ENCODE results near the gene FXYD6. TPM values are rescaled to one million over a fixed set of nuclear protein-coding genes. Genes with fewer than 3 reads are reported as not detected.

Gene FXYD6
- total RNA-seq, 1 donor from 2014 or later = 57.1 TPM

GRCh38 chr11:117794772-117795629 is 81.5 kb downstream of the FXYD6 start:
- Mint-ChIP-seq H3K27me3 (ENCODE audit: unreplicated experiment) (peaks cover 26% of the 10 kb centered on the region), H3K4me3 (ENCODE audit: unreplicated experiment) (no peak overlapping the region), H3K36me3 (ENCODE audit: unreplicated experiment) (no peaks in the 10 kb centered on the region), H3K4me1 (ENCODE audit: low read depth, unreplicated experiment) (peaks cover 23% of the 10 kb centered on the region), H3K27ac (ENCODE audit: unreplicated experiment) (no peak overlapping the region), H3K9me3 (ENCODE audit: unreplicated experiment) (peaks cover 3% of the 10 kb centered on the region)
- no peak for DNase-seq
- TF ChIP-seq CTCF (IDR thresholded peaks at IDR 0.05; ENCODE audit: partially characterized antibody, unreplicated experiment) = no peak

- H3K27ac Mint-ChIP-seq (ENCODE audit: unreplicated experiment) = no peak overlapping the region
- peaks cover 28% of the 10 kb centered on the region for H3K27me3 Mint-ChIP-seq (ENCODE audit: unreplicated experiment)
- no peaks in the 10 kb centered on the region for H3K36me3 Mint-ChIP-seq (ENCODE audit: unreplicated experiment)
- peaks cover 3% of the 10 kb centered on the region for H3K9me3 Mint-ChIP-seq (ENCODE audit: unreplicated experiment)
- no peak for TF ChIP-seq CTCF (IDR thresholded peaks at IDR 0.05; ENCODE audit: partially characterized antibody, unreplicated experiment)
- DNase-seq = no peak
- H3K4me3 Mint-ChIP-seq (ENCODE audit: unreplicated experiment) = peak overlapping the region; percentile 39
- H3K4me1 Mint-ChIP-seq (ENCODE audit: low read depth, unreplicated experiment) = peaks cover 29% of the 10 kb centered on the region
These were observed 82.3 kb downstream of the FXYD6 start for GRCh38 chr11:117794135-117794534.

- Mint-ChIP-seq H3K27ac (ENCODE audit: unreplicated experiment) (no peak overlapping the region), H3K4me3 (ENCODE audit: unreplicated experiment) (peak overlapping the region; percentile 39)
These were observed 82.9 kb downstream of the FXYD6 start for GRCh38 chr11:117793583-117793982.

GRCh38 chr11:117792992-117793391 is 83.5 kb downstream of the FXYD6 start:
- no peak for TF ChIP-seq CTCF (IDR thresholded peaks at IDR 0.05; ENCODE audit: partially characterized antibody, unreplicated experiment)
- H3K36me3 Mint-ChIP-seq (ENCODE audit: unreplicated experiment) = no peaks in the 10 kb centered on the region
- H3K4me1 Mint-ChIP-seq (ENCODE audit: low read depth, unreplicated experiment) = peaks cover 31% of the 10 kb centered on the region
- H3K27ac Mint-ChIP-seq (ENCODE audit: unreplicated experiment) = no peak overlapping the region
- H3K4me3 Mint-ChIP-seq (ENCODE audit: unreplicated experiment) = no peak overlapping the region
- no peak for DNase-seq
- H3K9me3 Mint-ChIP-seq (ENCODE audit: unreplicated experiment) = peaks cover 3% of the 10 kb centered on the region
- peaks cover 23% of the 10 kb centered on the region for H3K27me3 Mint-ChIP-seq (ENCODE audit: unreplicated experiment)

More at GRCh38 chr11:117793583-117793982, 82.9 kb downstream of the FXYD6 start:
- Mint-ChIP-seq H3K27me3 (ENCODE audit: unreplicated experiment) (peaks cover 24% of the 10 kb centered on the region), H3K9me3 (ENCODE audit: unreplicated experiment) (peaks cover 3% of the 10 kb centered on the region), H3K36me3 (ENCODE audit: unreplicated experiment) (no peaks in the 10 kb centered on the region), H3K4me1 (ENCODE audit: low read depth, unreplicated experiment) (peaks cover 31% of the 10 kb centered on the region)
- no peak for DNase-seq
- no peak for TF ChIP-seq CTCF (IDR thresholded peaks at IDR 0.05; ENCODE audit: partially characterized antibody, unreplicated experiment)

GRCh38 chr11:117792241-117792640 is 84.2 kb downstream of the FXYD6 start:
- Mint-ChIP-seq H3K4me1 (ENCODE audit: low read depth, unreplicated experiment) (peaks cover 28% of the 10 kb centered on the region), H3K27me3 (ENCODE audit: unreplicated experiment) (peaks cover 18% of the 10 kb centered on the region), H3K4me3 (ENCODE audit: unreplicated experiment) (no peak overlapping the region), H3K9me3 (ENCODE audit: unreplicated experiment) (peaks cover 3% of the 10 kb centered on the region), H3K27ac (ENCODE audit: unreplicated experiment) (no peak overlapping the region), H3K36me3 (ENCODE audit: unreplicated experiment) (no peaks in the 10 kb centered on the region)
- no peak for TF ChIP-seq CTCF (IDR thresholded peaks at IDR 0.05; ENCODE audit: partially characterized antibody, unreplicated experiment)
- no peak for DNase-seq

Data from glutamatergic neuron (in vitro differentiated cells).